ENCODE data around the gene IRX2. TPM values are rescaled to one million over a fixed set of nuclear protein-coding genes. Genes with fewer than 3 reads are reported as not detected.

IRX2 gene
- total and polyA plus RNA-seq, 10 of the 15 experiments (the other 5 are each of a cell fraction or from before 2014, with no cell fraction given), result not detected

DNA sequence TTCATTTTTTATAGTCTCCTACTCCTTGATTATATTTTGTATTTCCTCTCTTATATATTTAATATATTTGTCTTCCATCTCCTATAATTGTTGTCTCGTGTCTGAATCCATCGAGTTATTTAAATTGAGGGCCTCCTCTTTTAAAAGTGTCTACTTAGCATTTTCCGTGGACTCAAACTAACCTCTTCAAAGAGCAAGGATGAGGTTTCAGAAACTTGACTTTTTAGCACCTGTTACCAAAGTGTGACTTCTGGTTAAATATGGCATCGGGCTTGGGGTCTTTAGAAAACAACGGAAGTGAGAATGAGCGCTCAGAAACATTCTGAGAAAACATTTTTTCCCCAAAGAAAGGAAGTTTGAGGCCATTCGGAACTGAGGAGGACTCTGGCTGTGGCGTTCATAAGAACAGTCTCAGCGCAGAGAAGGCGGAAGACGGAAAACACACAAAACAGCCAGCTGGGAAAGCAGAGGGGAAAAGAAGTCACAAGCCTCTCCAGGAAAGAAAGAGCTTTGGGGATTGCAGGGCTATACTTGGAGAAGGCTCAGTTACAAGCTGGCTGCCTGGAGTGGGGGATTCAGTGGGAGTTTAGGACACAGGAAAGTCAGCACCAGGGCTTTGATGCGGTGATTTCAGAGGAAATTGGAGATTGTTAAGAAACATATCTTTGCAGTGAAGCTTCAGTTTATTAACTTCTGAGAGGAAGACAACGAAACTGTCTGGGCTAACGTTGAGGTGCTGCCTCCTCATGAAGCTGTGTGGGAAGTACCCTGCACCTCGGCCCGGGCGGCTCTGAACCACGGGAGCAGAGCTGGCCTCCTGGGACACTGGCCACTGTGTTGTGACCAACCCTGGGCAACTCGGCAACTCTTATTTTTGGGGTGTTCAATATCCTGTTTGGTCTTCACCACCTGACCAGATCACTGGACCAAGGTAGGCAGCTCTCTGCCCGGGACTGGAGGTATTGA lies 25.1 kb upstream of the IRX2 start:
- H2AFZ ChIP-seq (ENCODE audit: control insufficient read depth, low read depth, low read length), result no peak overlapping the region
- DNase-seq (ENCODE audit: low read depth, low spot score) (no peak), ATAC-seq (no peak), FAIRE-seq (no peak)
- no peaks in the 10 kb centered on the region for H3K4me1 ChIP-seq (ENCODE audit: control insufficient read depth, insufficient read depth, low read length)
- ChIA-PET RAD21 (ENCODE audit: unreplicated experiment) (no interaction called here), CTCF (no interaction called here), SMC1A (ENCODE audit: uncharacterized antibody, unreplicated experiment) (no interaction called here), POLR2A (no interaction called here)
- in situ Hi-C loops (cut with MboI), result no loop called here
- H3K36me3 ChIP-seq (ENCODE audit: control insufficient read depth in 2 of 2, insufficient read depth in 2 of 2, low read length in 1 of 2), result no peaks in the 10 kb centered on the region
- TF ChIP-seq, protein P1, sequence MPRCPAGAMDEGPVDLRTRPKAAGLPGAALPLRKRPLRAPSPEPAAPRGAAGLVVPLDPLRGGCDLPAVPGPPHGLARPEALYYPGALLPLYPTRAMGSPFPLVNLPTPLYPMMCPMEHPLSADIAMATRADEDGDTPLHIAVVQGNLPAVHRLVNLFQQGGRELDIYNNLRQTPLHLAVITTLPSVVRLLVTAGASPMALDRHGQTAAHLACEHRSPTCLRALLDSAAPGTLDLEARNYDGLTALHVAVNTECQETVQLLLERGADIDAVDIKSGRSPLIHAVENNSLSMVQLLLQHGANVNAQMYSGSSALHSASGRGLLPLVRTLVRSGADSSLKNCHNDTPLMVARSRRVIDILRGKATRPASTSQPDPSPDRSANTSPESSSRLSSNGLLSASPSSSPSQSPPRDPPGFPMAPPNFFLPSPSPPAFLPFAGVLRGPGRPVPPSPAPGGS (IDR thresholded peaks at IDR 0.05; ENCODE audit: borderline replicate concordance, insufficient read depth, low read depth, low read length, poor library complexity, severe bottlenecking), result no peak
- TF ChIP-seq, protein P2, sequence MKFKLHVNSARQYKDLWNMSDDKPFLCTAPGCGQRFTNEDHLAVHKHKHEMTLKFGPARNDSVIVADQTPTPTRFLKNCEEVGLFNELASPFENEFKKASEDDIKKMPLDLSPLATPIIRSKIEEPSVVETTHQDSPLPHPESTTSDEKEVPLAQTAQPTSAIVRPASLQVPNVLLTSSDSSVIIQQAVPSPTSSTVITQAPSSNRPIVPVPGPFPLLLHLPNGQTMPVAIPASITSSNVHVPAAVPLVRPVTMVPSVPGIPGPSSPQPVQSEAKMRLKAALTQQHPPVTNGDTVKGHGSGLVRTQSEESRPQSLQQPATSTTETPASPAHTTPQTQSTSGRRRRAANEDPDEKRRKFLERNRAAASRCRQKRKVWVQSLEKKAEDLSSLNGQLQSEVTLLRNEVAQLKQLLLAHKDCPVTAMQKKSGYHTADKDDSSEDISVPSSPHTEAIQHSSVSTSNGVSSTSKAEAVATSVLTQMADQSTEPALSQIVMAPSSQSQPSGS (IDR thresholded peaks at IDR 0.05; ENCODE audit: low read length), result no peak
- TF ChIP-seq, protein P3, sequence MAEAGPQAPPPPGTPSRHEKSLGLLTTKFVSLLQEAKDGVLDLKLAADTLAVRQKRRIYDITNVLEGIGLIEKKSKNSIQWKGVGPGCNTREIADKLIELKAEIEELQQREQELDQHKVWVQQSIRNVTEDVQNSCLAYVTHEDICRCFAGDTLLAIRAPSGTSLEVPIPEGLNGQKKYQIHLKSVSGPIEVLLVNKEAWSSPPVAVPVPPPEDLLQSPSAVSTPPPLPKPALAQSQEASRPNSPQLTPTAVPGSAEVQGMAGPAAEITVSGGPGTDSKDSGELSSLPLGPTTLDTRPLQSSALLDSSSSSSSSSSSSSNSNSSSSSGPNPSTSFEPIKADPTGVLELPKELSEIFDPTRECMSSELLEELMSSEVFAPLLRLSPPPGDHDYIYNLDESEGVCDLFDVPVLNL (IDR thresholded peaks at IDR 0.05; ENCODE audit: low read depth, low read length), result no peak
- TF ChIP-seq, protein P4, sequence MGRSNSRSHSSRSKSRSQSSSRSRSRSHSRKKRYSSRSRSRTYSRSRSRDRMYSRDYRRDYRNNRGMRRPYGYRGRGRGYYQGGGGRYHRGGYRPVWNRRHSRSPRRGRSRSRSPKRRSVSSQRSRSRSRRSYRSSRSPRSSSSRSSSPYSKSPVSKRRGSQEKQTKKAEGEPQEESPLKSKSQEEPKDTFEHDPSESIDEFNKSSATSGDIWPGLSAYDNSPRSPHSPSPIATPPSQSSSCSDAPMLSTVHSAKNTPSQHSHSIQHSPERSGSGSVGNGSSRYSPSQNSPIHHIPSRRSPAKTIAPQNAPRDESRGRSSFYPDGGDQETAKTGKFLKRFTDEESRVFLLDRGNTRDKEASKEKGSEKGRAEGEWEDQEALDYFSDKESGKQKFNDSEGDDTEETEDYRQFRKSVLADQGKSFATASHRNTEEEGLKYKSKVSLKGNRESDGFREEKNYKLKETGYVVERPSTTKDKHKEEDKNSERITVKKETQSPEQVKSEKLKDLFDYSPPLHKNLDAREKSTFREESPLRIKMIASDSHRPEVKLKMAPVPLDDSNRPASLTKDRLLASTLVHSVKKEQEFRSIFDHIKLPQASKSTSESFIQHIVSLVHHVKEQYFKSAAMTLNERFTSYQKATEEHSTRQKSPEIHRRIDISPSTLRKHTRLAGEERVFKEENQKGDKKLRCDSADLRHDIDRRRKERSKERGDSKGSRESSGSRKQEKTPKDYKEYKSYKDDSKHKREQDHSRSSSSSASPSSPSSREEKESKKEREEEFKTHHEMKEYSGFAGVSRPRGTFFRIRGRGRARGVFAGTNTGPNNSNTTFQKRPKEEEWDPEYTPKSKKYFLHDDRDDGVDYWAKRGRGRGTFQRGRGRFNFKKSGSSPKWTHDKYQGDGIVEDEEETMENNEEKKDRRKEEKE (IDR thresholded peaks at IDR 0.05), result no peak
- TF ChIP-seq NFIC (IDR thresholded peaks at IDR 0.05; ENCODE audit: low read depth, low read length) (no peak), ZNF384 (IDR thresholded peaks at IDR 0.05; ENCODE audit: borderline replicate concordance, low read depth, low read length) (no peak), NFYB (IDR thresholded peaks at IDR 0.05; ENCODE audit: insufficient read depth, low read depth, low read length) (no peak), ESRRA (IDR thresholded peaks at IDR 0.05; ENCODE audit: low read length) (no peak), YY1 (IDR thresholded peaks at IDR 0.05; ENCODE audit: low read depth, low read length) (no peak), RAD51 (IDR thresholded peaks at IDR 0.05) (no peak), EED (IDR thresholded peaks at IDR 0.05; ENCODE audit: low read depth) (no peak), IRF4 (IDR thresholded peaks at IDR 0.05; ENCODE audit: low read depth, low read length) (no peak), SP1 (IDR thresholded peaks at IDR 0.05; ENCODE audit: low read depth, low read length) (no peak), TARDBP (IDR thresholded peaks at IDR 0.05; ENCODE audit: borderline replicate concordance) (no peak), CHD1 (IDR thresholded peaks at IDR 0.05; ENCODE audit: low read depth, low read length) (no peak), PAX5 (IDR thresholded peaks at IDR 0.05; ENCODE audit: borderline replicate concordance, low read depth, low read length) (no peak), EZH2 (IDR thresholded peaks at IDR 0.05; ENCODE audit: borderline replicate concordance, control insufficient read depth, low read depth, low read length) (no peak)
- 41% methylated on average over 20 of the region's 20 CpGs for WGBS (ENCODE audit: insufficient coverage, insufficient replicate concordance, low lambda C conversion rate, missing lambda C conversion rate)
- BruUV-seq (replicated peaks), result no TSS peak
- no peak overlapping the region for H3K9ac ChIP-seq (ENCODE audit: control insufficient read depth, insufficient read depth, low read length)
- H3K27ac ChIP-seq (ENCODE audit: control insufficient read depth, insufficient read depth), result no peak overlapping the region
- H3K27me3 ChIP-seq (replicated peaks in 1 of 2; ENCODE audit: control insufficient read depth in 2 of 2, insufficient read depth in 2 of 2, low read length in 1 of 2), result no peaks in the 10 kb centered on the region
- no peak overlapping the region for H3K4me3 ChIP-seq
- H4K20me1 ChIP-seq (ENCODE audit: control insufficient read depth, insufficient read depth), result no peaks in the 10 kb centered on the region
- intact Hi-C loops (cut with micrococcal nuclease; ENCODE audit: unreplicated experiment), result no loop called here
- H3K4me2 ChIP-seq (ENCODE audit: control insufficient read depth, insufficient read depth), result no peak overlapping the region
- H3K79me2 ChIP-seq (ENCODE audit: control insufficient read depth, insufficient read depth, low read length), result no peaks in the 10 kb centered on the region
- no peaks in the 10 kb centered on the region; the same call in 2 of the 3 replicates for H3K9me3 ChIP-seq (replicated peaks; ENCODE audit: control insufficient read depth, insufficient read depth, low read length)
